NB4 (cell line): Measurements from ENCODE around the gene ETDC.

ENCODE experiments used
- DNase-seq: peaks from one replicate; pipeline ENCODE4 v3.0.0; 2010; ENCODE audit warnings: low read depth
- H3K4me3 ChIP-seq: one replicate; pipeline ENCODE4 v1.5.1; 2011; ENCODE audit warnings: mild to moderate bottlenecking, low read depth, low read length, moderate library complexity
- MYC ChIP-seq: IDR thresholded peaks from 2 replicates; pipeline ENCODE4 v1.6.1; 2011; ENCODE audit warnings: low read depth, low read length
- POLR2A ChIP-seq: IDR thresholded peaks from 2 replicates; pipeline ENCODE4 v1.6.1; 2011; ENCODE audit warnings: mild to moderate bottlenecking; ENCODE audit not compliant: insufficient read length; ENCODE audit errors: extremely low read depth
- TF ChIP-seq, protein P1 (sequence below): IDR thresholded peaks from 2 replicates; pipeline ENCODE4 v1.6.1; 2011; ENCODE audit warnings: low read depth, low read length
- TF ChIP-seq, protein P2 (sequence below): IDR thresholded peaks from one replicate; pipeline ENCODE4 v1.5.1; 2012; ENCODE audit warnings: low read depth, low read length

ETDC gene

DNA sequence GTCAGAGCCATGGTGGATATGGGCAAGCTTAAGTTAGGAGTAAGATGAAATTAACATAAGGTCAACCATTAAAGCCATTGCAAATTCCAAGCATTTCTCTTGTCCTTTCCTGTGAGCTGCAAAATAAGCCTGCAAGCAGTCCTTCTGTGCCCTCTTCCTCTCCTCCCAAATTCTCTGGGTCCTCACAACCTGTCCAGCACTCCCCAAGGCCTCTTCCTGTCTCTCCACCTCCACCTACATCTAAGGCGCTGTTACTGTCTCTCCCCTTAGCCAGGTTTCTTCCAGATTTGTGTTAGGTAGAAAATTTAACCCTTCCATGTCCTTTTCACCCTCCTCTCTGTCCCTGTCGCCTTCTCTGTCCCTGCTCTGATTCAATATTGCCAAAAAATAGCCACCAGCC is 22.2 kb downstream of the ETDC start:
- no peak for DNase-seq
- H3K4me3 ChIP-seq, result no peak overlapping the region
- TF ChIP-seq, protein P1, sequence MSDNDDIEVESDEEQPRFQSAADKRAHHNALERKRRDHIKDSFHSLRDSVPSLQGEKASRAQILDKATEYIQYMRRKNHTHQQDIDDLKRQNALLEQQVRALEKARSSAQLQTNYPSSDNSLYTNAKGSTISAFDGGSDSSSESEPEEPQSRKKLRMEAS, result no peak
- TF ChIP-seq, protein P2, sequence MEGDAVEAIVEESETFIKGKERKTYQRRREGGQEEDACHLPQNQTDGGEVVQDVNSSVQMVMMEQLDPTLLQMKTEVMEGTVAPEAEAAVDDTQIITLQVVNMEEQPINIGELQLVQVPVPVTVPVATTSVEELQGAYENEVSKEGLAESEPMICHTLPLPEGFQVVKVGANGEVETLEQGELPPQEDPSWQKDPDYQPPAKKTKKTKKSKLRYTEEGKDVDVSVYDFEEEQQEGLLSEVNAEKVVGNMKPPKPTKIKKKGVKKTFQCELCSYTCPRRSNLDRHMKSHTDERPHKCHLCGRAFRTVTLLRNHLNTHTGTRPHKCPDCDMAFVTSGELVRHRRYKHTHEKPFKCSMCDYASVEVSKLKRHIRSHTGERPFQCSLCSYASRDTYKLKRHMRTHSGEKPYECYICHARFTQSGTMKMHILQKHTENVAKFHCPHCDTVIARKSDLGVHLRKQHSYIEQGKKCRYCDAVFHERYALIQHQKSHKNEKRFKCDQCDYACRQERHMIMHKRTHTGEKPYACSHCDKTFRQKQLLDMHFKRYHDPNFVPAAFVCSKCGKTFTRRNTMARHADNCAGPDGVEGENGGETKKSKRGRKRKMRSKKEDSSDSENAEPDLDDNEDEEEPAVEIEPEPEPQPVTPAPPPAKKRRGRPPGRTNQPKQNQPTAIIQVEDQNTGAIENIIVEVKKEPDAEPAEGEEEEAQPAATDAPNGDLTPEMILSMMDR, result no peak
- TF ChIP-seq MYC, result no peak
- TF ChIP-seq POLR2A, result no peak

DNA sequence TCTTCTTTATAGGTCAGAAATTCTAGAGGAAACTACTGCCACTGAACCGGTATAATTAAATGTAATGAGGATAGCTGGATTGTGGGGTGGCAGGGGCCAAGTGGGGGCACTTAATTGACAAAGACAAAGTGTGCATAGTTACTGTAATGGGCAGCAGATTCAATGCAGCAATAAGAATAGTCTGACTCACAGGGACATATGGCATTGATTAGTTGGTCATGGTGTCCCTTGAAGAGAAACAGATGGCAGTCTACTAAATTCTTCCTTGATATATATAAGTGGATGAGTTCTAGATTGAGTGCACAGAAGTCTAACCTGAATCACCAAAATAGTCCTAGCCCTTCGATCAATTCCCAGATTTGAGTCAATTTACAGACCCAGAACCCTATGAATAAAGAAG is 31.6 kb downstream of the ETDC start:
- no peak for DNase-seq
- TF ChIP-seq, protein P2, result no peak
- no peak for TF ChIP-seq MYC
- no peak for TF ChIP-seq POLR2A
- TF ChIP-seq, protein P1, result no peak
- H3K4me3 ChIP-seq, result peak overlapping the region; percentile 83

DNA sequence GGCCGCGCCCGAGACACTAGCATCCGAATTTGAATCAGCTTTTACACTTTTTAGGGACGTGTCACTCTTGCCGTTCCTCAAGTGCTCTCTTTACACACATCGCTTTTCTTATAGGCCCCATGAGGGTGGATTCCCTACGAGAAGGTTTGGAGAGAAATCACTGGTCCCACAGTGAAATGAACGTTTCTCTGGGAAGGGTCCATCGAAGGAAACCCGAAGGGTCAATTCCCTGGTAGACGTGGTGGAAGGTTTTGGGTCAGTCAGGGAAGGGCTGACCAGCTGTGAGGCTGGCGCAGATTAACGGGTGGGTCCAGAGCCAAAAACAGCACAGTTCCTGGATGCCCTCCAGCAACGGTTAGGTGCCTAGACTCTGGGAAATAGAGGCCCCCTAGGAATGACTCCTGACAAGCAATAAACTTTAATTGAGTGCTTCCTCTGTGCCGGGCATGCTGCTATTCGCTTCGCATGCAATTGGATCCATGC is 35.9 kb downstream of the ETDC start:
- DNase-seq, result no peak
- peak overlapping the region; percentile 83 for H3K4me3 ChIP-seq
- no peak for TF ChIP-seq POLR2A
- TF ChIP-seq, protein P1, result no peak
- TF ChIP-seq MYC, result no peak
- TF ChIP-seq, protein P2, result no peak

DNA sequence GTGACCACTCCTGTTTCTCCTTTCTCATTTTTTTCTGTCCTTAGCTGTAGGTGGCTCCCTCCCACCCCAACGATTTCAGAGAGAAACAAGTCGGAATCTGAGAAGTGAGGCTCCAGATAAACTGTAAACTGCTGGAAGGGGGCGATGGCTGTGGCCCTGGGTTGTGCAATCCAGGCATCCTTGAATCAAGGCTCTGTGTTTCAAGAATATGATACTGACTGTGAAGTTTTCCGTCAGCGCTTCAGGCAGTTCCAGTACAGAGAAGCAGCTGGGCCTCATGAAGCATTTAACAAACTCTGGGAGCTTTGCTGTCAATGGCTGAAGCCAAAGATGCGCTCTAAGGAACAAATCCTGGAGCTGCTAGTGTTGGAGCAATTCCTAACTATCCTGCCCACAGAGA is 37.7 kb downstream of the ETDC start:
- no peak for DNase-seq
- H3K4me3 ChIP-seq, result no peak overlapping the region
- TF ChIP-seq, protein P2, result no peak

DNA sequence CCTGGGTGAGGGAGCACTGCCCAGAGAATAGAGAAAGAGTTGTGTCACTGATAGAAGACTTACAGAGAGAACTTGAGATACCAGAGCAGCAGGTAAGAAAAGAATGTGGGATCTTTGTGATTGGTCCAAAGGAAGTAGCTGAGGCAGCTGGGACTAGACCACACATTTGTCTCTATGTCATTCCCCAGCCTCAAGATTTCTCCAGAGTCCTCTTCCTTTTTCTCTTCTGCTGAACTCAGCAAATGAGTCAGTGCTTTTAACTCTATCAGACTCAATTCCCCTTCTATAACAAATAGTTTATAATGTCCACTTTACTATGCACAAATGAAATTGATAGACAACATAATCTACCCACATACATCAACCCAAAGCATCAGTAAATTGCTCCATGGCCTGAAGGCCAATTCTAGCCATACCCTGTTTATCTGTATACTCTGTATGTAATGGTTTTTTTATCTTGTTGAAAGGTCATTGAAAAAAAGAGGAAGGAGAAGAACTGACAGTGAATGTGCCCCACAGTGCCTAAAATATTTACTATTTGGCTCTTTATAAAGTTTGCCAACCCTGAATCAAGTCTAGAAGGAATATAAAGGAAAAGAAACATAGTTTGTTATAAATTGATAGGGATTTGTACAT is 38.2 kb downstream of the ETDC start:
- H3K4me3 ChIP-seq, result no peak overlapping the region
- peak; percentile 20 for DNase-seq
- TF ChIP-seq, protein P2, result no peak
- TF ChIP-seq POLR2A, result no peak

DNA sequence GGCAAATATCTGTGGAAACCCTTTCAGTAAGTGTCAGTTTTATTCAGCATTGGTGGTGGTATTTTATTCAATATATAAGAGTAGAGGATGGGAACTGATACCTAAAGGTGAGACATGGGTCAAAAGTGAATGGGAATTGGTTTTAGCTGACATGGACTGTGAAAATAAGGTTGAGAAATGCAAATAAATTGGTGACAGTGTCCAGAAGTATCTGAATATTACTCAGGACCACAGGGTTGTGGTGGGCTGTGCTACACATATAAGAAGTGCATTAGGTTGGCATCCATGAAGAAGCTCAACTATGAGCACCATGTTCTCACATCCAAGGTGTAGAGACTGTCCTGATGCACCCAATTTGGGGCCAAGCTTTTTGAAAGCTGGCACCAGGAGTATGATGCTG is 45.0 kb downstream of the ETDC start:
- H3K4me3 ChIP-seq, result no peak overlapping the region
- TF ChIP-seq POLR2A (no peak), MYC (no peak)
- TF ChIP-seq, protein P2, result no peak
- TF ChIP-seq, protein P1, result no peak
- DNase-seq, result no peak
